Neural cell (in vitro differentiated cells): ENCODE data around the gene SCNN1A.

ENCODE experiments used
- CTCF ChIP-seq: fragments of 450-650 bp; IDR thresholded peaks from 2 replicates; pipeline ENCODE4 v1.5.1; 2014; ENCODE audit warnings: antibody characterized with exemption, mild to moderate bottlenecking, moderate library complexity; ENCODE audit not compliant: poor library complexity, severe bottlenecking
- EZH2 ChIP-seq: fragments of 200-600, 300-800 bp; shearing (Covaris generic), sonication (generic); IDR thresholded peaks from 2 replicates; pipeline ENCODE4 v1.6.1; 2014; ENCODE audit warnings: antibody characterized with exemption, low read length, borderline replicate concordance, mild to moderate bottlenecking; ENCODE audit not compliant: insufficient read depth, poor library complexity, severe bottlenecking
- RAD21 ChIP-seq: fragments of 450-650 bp; conservative IDR thresholded peaks from 2 replicates; pipeline ENCODE4 v1.6.1; 2014; ENCODE audit warnings: antibody characterized with exemption, mild to moderate bottlenecking, moderate library complexity
- SMC3 ChIP-seq: fragments of 450-650 bp; conservative IDR thresholded peaks from 2 replicates; pipeline ENCODE4 v1.6.1; 2014; ENCODE audit warnings: antibody characterized with exemption, mild to moderate bottlenecking, moderate library complexity; ENCODE audit not compliant: poor library complexity
- TAF1 ChIP-seq: IDR thresholded peaks from 2 replicates; pipeline ENCODE4 v1.6.1; 2012; ENCODE audit warnings: low read depth

- no peak for TF ChIP-seq CTCF
- no peak for TF ChIP-seq EZH2
- no peak for TF ChIP-seq RAD21
- no peak for TF ChIP-seq SMC3
- TF ChIP-seq TAF1 = no peak
These were observed 41.0 kb downstream of the SCNN1A start for GRCh38 chr12:6334359-6334758.
